CD4-positive, alpha-beta T cell treated with Interleukin-2 at 100 ng/mL for 4 hours (primary cell): ENCODE data around the gene YAF2.

Experiments used
- DNase-seq: peaks from one replicate; pipeline ENCODE4 v3.0.0-alpha.2; 2020; ENCODE audit warnings: low spot score

Gene YAF2

GRCh38 chr12:42238240-42239140, at the start of gene YAF2:
TSS of gene YAF2 (minus strand) at chr12:42238248. CDS start at chr12:42238180, 68 bp downstream.
- peak; percentile 84 for DNase-seq

- DNase-seq = no peak
Observed at GRCh38 chr12:42286741-42287140, 48.7 kb upstream of the YAF2 start.

- DNase-seq = no peak
Observed at GRCh38 chr12:42285431-42285830, 47.4 kb upstream of the YAF2 start.

- no peak for DNase-seq
Observed at GRCh38 chr12:42284876-42285275, 46.8 kb upstream of the YAF2 start.

- no peak for DNase-seq
Observed at GRCh38 chr12:42284157-42284556, 46.1 kb upstream of the YAF2 start.

GRCh38 chr12:42283739-42284138, 45.7 kb upstream of the YAF2 start:
- DNase-seq = no peak

- no peak for DNase-seq
Observed at GRCh38 chr12:42282294-42282693, 44.2 kb upstream of the YAF2 start.

GRCh38 chr12:42281844-42282243, 43.8 kb upstream of the YAF2 start:
- DNase-seq = no peak

GRCh38 chr12:42281278-42281677, 43.2 kb upstream of the YAF2 start:
- no peak for DNase-seq

- DNase-seq = no peak
Observed at GRCh38 chr12:42278128-42278510, 40.1 kb upstream of the YAF2 start.

- DNase-seq = no peak
Observed at GRCh38 chr12:42277396-42278127, 39.5 kb upstream of the YAF2 start.

- DNase-seq = no peak
Observed at GRCh38 chr12:42275499-42275898, 37.5 kb upstream of the YAF2 start.

- no peak for DNase-seq
Observed at GRCh38 chr12:42273706-42274105, 35.7 kb upstream of the YAF2 start.

GRCh38 chr12:42270596-42270995, 32.5 kb upstream of the YAF2 start:
- DNase-seq = no peak

GRCh38 chr12:42267413-42268190, 29.6 kb upstream of the YAF2 start:
- no peak for DNase-seq

- DNase-seq = no peak
Observed at GRCh38 chr12:42266579-42267230, 28.7 kb upstream of the YAF2 start.

- DNase-seq = no peak
Observed at GRCh38 chr12:42262271-42262670, 24.2 kb upstream of the YAF2 start.

- no peak for DNase-seq
Observed at GRCh38 chr12:42261708-42262107, 23.7 kb upstream of the YAF2 start.

- no peak for DNase-seq
Observed at GRCh38 chr12:42260518-42260917, 22.5 kb upstream of the YAF2 start.

- no peak for DNase-seq
Observed at GRCh38 chr12:42259699-42260098, 21.7 kb upstream of the YAF2 start.

- no peak for DNase-seq
Observed at GRCh38 chr12:42255866-42256261, 17.8 kb upstream of the YAF2 start.
